Mesendoderm (in vitro differentiated cells): ENCODE measurements around the gene FYN.

Source experiments
- DNase-seq: peaks from one replicate; pipeline ENCODE4 v3.0.0; 2013
- H2AK5ac ChIP-seq: 2 replicates; pipeline ENCODE4 v1.6.1; 2013; ENCODE audit warnings: low read length, inconsistent platforms
- H2BK120ac ChIP-seq: 2 replicates; pipeline ENCODE4 v1.6.1; 2013; ENCODE audit warnings: low read depth, mild to moderate bottlenecking, low read length, moderate library complexity, mixed read lengths
- H2BK15ac ChIP-seq: replicated peaks from 2 replicates; pipeline ENCODE4 v1.6.1; 2013; ENCODE audit warnings: low read depth, mild to moderate bottlenecking, moderate library complexity
- H2BK5ac ChIP-seq: 2 replicates; pipeline ENCODE4 v1.6.1; 2013; ENCODE audit warnings: low read length, inconsistent platforms
- H3K18ac ChIP-seq: 2 replicates; pipeline ENCODE4 v1.6.1; 2013; ENCODE audit warnings: mild to moderate bottlenecking, low read length, mixed read lengths
- H3K23ac ChIP-seq: one replicate; pipeline ENCODE4 v1.6.1; 2013; ENCODE audit warnings: low read length
- H3K27ac ChIP-seq: 2 replicates; pipeline ENCODE4 v1.5.1; 2013; ENCODE audit warnings: low read depth, mild to moderate bottlenecking, inconsistent platforms, low read length, moderate library complexity
- H3K27me3 ChIP-seq: 2 replicates; pipeline ENCODE4 v1.6.1; 2013; ENCODE audit warnings: low read length, control low read depth, mild to moderate bottlenecking, inconsistent platforms; ENCODE audit not compliant: insufficient read depth, poor library complexity
- H3K36me3 ChIP-seq: 2 replicates; pipeline ENCODE4 v1.6.1; 2013; ENCODE audit warnings: low read length, inconsistent platforms; ENCODE audit not compliant: control insufficient read depth, insufficient read depth
- H3K4ac ChIP-seq: one replicate; pipeline ENCODE4 v1.6.1; 2013; ENCODE audit warnings: low read depth, mild to moderate bottlenecking, low read length, moderate library complexity
- H3K4me1 ChIP-seq: 2 replicates; pipeline ENCODE4 v1.6.1; 2013; ENCODE audit warnings: low read depth, low read length, inconsistent platforms; ENCODE audit not compliant: control insufficient read depth
- H3K4me2 ChIP-seq: 2 replicates; pipeline ENCODE4 v1.6.1; 2013; ENCODE audit warnings: low read length
- H3K4me3 ChIP-seq: 2 replicates; pipeline ENCODE4 v1.5.1; 2013; ENCODE audit warnings: mild to moderate bottlenecking, low read length
- H3K56ac ChIP-seq: one replicate; pipeline ENCODE4 v1.6.1; 2013; ENCODE audit warnings: low read length
- H3K79me1 ChIP-seq: 2 replicates; pipeline ENCODE4 v1.6.1; 2013; ENCODE audit warnings: low read length, inconsistent platforms
- H3K79me2 ChIP-seq: 2 replicates; pipeline ENCODE4 v1.6.1; 2013; ENCODE audit warnings: mild to moderate bottlenecking, low read length; ENCODE audit not compliant: control insufficient read depth, insufficient read depth
- H3K9ac ChIP-seq: 2 replicates; pipeline ENCODE4 v1.6.1; 2013; ENCODE audit warnings: low read length, inconsistent platforms
- H4K5ac ChIP-seq: one replicate; pipeline ENCODE4 v1.6.1; 2013; ENCODE audit warnings: low read length
- H4K8ac ChIP-seq: one replicate; pipeline ENCODE4 v1.6.1; 2013; ENCODE audit warnings: low read depth, mild to moderate bottlenecking, control low read depth, low read length, moderate library complexity
- WGBS: extraction: QIAGEN DNeasy Blood & Tissue Kit; methylation state at CpG from one replicate; pipeline ENCODE4 v1.1.7; 2013; ENCODE audit warnings: low lambda C conversion rate, missing lambda C conversion rate; ENCODE audit not compliant: insufficient coverage; ENCODE audit errors: extremely low coverage; 5-methylcytosine and 5-hydroxymethylcytosine counted together

FYN gene

DNA sequence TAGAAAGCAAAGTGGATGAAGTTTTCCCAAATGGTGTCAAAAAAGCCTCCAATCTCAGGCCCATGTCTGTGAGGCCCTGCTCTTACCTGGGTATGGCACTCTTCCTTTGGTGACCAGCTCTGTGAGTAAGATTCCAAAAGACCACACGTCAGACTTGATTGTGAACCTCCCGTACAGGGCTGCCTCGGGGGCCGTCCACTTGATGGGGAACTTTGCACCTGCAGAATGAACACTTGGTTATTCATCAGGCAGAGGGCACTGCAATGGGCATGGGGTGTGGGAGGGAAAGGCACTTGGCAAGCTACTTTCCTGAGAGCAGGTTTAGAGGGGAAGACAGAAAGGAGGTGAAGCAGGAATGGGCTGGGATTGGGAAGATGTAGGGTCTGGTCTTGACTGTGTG lies 198.8 kb downstream of the FYN start:
- no peaks in the 10 kb centered on the region for H3K79me2 ChIP-seq
- no peak overlapping the region for H2AK5ac ChIP-seq
- no peak overlapping the region for H3K27ac ChIP-seq
- DNase-seq, result no peak
- H3K18ac ChIP-seq, result no peak overlapping the region
- no peak overlapping the region for H3K4me3 ChIP-seq
- no peak overlapping the region for H2BK5ac ChIP-seq
- H3K36me3 ChIP-seq, result no peaks in the 10 kb centered on the region
- H3K4ac ChIP-seq, result no peak overlapping the region
- H3K23ac ChIP-seq, result no peak overlapping the region
- no peak overlapping the region for H3K56ac ChIP-seq
- no peak overlapping the region for H3K4me2 ChIP-seq
- no CpG with 5 or more reads among the region's 4 CpGs for WGBS
- no peak overlapping the region for H2BK120ac ChIP-seq
- H3K4me1 ChIP-seq, result peaks cover 1% of the 10 kb centered on the region
- no peak overlapping the region for H4K5ac ChIP-seq
- H2BK15ac ChIP-seq, result no peak overlapping the region
- H3K79me1 ChIP-seq, result no peaks in the 10 kb centered on the region
- H4K8ac ChIP-seq, result no peak overlapping the region
- H3K9ac ChIP-seq, result no peak overlapping the region
- no peaks in the 10 kb centered on the region for H3K27me3 ChIP-seq

DNA sequence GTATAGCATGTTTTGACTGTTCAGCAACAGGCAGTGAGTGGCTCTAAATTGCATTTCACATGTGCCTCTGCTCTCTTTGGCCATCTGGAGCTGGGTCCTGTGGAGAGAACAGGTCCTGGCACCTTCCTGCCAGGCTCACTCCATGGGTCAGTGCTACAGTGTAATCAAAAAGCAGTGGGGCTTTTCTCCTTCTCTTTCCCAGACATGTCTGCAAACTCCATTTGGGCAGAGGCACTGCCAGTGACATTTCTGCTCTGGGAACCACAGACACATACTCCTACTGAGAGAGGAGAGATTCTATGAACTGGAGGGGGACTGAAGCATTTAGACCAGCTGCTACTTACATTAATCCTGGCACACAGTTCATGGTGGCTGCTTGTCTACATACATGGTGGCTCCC lies 199.3 kb downstream of the FYN start:
- Histone ChIP-seq H3K9ac (no peak overlapping the region), H2BK15ac (no peak overlapping the region), H3K18ac (no peak overlapping the region), H3K36me3 (no peaks in the 10 kb centered on the region), H3K4ac (no peak overlapping the region), H3K79me1 (no peaks in the 10 kb centered on the region), H4K8ac (no peak overlapping the region), H3K4me3 (no peak overlapping the region), H3K79me2 (no peaks in the 10 kb centered on the region), H2BK120ac (no peak overlapping the region), H3K27ac (no peak overlapping the region), H3K27me3 (no peaks in the 10 kb centered on the region), H2BK5ac (no peak overlapping the region), H3K56ac (no peak overlapping the region), H3K4me2 (no peak overlapping the region), H3K4me1 (peaks cover 1% of the 10 kb centered on the region), H2AK5ac (no peak overlapping the region), H4K5ac (no peak overlapping the region), H3K23ac (no peak overlapping the region)
- DNase-seq, result no peak

DNA sequence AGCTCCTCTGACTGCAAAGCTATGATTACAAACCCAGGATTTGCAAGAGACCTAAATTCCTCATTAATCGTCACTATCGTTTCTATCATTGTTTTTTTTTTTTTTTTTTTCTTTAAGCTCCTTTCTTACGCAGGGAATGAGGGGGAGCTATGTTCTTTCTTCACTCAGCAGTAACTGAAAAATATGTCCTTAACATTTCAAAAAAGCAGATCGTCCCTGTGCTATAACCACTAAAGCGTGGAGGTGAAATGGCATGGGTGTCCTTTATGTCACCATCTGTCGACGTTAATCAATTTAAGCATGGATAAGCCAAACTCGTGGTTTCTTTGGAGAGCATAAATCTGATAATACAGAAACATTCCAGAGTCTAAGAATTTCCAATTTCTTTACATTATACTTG lies 199.7 kb downstream of the FYN start:
- Histone ChIP-seq H2BK15ac (no peak overlapping the region), H3K4me2 (no peak overlapping the region), H3K79me2 (no peaks in the 10 kb centered on the region), H3K4me1 (peaks cover 1% of the 10 kb centered on the region), H2AK5ac (no peak overlapping the region), H3K27ac (no peak overlapping the region), H3K79me1 (no peaks in the 10 kb centered on the region), H3K23ac (no peak overlapping the region), H3K27me3 (no peaks in the 10 kb centered on the region), H2BK120ac (no peak overlapping the region), H3K4me3 (no peak overlapping the region), H3K9ac (no peak overlapping the region), H3K56ac (no peak overlapping the region), H3K36me3 (no peaks in the 10 kb centered on the region), H2BK5ac (no peak overlapping the region), H4K5ac (no peak overlapping the region), H3K4ac (no peak overlapping the region), H4K8ac (no peak overlapping the region), H3K18ac (no peak overlapping the region)
- WGBS, result no CpG with 5 or more reads among the region's 8 CpGs
- DNase-seq, result no peak

DNA sequence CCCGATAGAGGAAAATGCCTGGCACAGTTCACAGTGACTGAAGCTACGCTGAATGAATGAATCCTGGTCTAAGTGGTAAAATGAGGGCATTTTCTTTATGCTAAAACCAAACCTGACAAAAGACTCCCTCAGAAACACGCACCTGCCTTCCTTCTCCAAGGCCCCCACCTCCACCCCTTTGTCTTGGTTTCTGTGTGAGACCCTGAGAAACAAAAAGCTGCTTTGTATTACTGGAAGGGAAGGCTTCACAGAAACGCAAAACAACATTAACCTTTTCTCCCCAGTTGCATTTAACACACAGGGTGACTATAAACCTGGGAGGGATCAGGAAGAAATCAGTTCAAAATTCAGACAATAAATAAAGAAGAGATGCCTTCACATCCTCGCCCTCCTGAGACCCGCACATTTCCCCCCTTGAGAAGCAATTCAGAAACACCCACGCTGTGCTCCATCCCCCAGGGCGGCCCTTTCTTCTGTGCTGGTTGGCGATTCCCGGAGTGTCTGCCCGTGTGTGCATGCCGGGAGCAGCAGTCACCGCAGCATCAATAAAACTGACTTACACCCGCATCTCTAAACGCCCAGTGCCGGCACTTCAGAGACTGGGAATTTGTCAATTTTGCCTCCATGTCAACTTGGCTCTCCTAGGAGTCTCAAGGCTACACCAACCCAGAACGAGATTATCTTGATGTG lies 200.3 kb downstream of the FYN start:
- no CpG with 5 or more reads among the region's 17 CpGs for WGBS

DNA sequence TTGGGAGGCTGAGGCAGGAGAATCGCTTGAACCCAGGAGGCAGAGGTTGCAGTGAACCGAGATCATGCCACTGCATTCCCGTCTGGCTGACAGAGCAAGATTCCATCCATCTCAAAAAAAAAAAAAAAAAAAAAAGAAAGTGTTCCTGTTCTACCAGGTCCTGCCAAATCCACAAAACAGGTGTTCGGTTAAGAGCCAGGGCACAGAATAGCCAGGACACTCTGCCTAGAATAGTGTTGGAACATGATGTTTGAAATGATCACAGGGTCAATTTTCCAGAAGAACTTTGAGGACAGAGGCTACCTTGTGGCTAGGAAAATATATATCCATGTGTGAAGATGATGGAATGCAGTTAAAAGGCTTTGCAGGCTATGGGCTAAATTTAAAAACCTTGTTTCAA lies 203.9 kb downstream of the FYN start:
- Histone ChIP-seq H2BK5ac (no peak overlapping the region), H3K4me3 (no peak overlapping the region), H4K8ac (no peak overlapping the region), H2AK5ac (no peak overlapping the region), H3K56ac (no peak overlapping the region), H3K18ac (no peak overlapping the region), H3K27ac (no peak overlapping the region), H3K27me3 (no peaks in the 10 kb centered on the region), H3K23ac (no peak overlapping the region), H3K4me2 (no peak overlapping the region), H2BK120ac (no peak overlapping the region), H2BK15ac (no peak overlapping the region), H3K4ac (no peak overlapping the region), H4K5ac (no peak overlapping the region), H3K9ac (no peak overlapping the region), H3K36me3 (no peaks in the 10 kb centered on the region), H3K79me1 (no peaks in the 10 kb centered on the region), H3K4me1 (no peaks in the 10 kb centered on the region), H3K79me2 (no peaks in the 10 kb centered on the region)
- no peak for DNase-seq
- no CpG with 5 or more reads among the region's 4 CpGs for WGBS

More for the DNA sequence above, 200.3 kb downstream of the FYN start:
- Histone ChIP-seq H3K36me3 (no peaks in the 10 kb centered on the region), H2AK5ac (no peak overlapping the region), H4K5ac (no peak overlapping the region), H3K79me1 (no peaks in the 10 kb centered on the region), H3K56ac (no peak overlapping the region), H3K4me3 (no peak overlapping the region), H3K4me1 (peaks cover 1% of the 10 kb centered on the region), H2BK5ac (no peak overlapping the region), H3K23ac (no peak overlapping the region), H3K4me2 (no peak overlapping the region), H3K27me3 (no peaks in the 10 kb centered on the region), H2BK120ac (no peak overlapping the region), H3K79me2 (no peaks in the 10 kb centered on the region), H3K4ac (no peak overlapping the region), H4K8ac (no peak overlapping the region), H3K27ac (no peak overlapping the region), H3K9ac (no peak overlapping the region), H3K18ac (no peak overlapping the region), H2BK15ac (no peak overlapping the region)
- no peak for DNase-seq

DNA sequence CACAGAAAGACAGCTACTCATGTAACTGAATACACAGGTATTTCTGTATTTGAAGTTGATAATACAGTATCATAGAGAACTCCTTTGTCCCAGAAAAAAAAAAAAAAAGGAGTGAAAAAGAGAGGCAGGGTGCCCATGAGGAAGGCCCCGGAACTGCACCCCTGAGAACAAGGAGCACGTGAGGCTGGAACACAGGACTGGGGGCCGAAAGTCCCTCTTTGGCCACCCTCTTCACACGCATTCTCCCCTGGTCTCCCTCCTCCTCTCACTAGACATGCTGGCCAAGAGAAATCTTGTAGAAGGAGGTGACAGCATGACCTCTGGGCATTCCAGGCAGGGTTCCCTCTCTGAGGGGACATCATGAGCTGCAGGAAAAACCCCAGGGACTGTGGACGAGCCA lies 204.8 kb downstream of the FYN start:
- H3K9ac ChIP-seq, result no peak overlapping the region
- H3K4ac ChIP-seq, result no peak overlapping the region
- H2BK15ac ChIP-seq, result no peak overlapping the region
- H3K79me1 ChIP-seq, result no peaks in the 10 kb centered on the region
- no peak overlapping the region for H3K23ac ChIP-seq
- H3K79me2 ChIP-seq, result no peaks in the 10 kb centered on the region
- H3K4me3 ChIP-seq, result no peak overlapping the region
- no CpG with 5 or more reads among the region's 5 CpGs for WGBS
- H2AK5ac ChIP-seq, result no peak overlapping the region
- no peak overlapping the region for H3K56ac ChIP-seq
- H4K5ac ChIP-seq, result no peak overlapping the region
- H3K27me3 ChIP-seq, result no peaks in the 10 kb centered on the region
- peaks cover 5% of the 10 kb centered on the region for H3K4me1 ChIP-seq
- no peak overlapping the region for H3K27ac ChIP-seq
- no peak overlapping the region for H4K8ac ChIP-seq
- H2BK5ac ChIP-seq, result no peak overlapping the region
- H3K36me3 ChIP-seq, result no peaks in the 10 kb centered on the region
- H2BK120ac ChIP-seq, result no peak overlapping the region
- H3K4me2 ChIP-seq, result no peak overlapping the region
- H3K18ac ChIP-seq, result no peak overlapping the region
- peak; percentile 35 for DNase-seq
